SK-N-SH (cell line): ENCODE measurements around the gene MCCD1. TPM values are rescaled to one million over a fixed set of nuclear protein-coding genes. Genes with fewer than 3 reads are reported as not detected.

Source experiments
- CTCF ChIA-PET: fragments of 300-600, 350-600 bp; formaldehyde crosslinking; extraction: SDS; loops from one replicate; lab custom pipeline; 2021; lab: Yijun Ruan, JAX
- POLR2A ChIA-PET: fragments of 350-600 bp; sonication (Branson Sonifier 250); formaldehyde crosslinking; extraction: SDS; loops from one replicate; lab custom pipeline; 2020; ENCODE audit warnings: antibody characterized with exemption, inconsistent platforms; lab: Yijun Ruan, JAX
- DNase-seq: peaks from one replicate; pipeline ENCODE4 v3.0.0; 2012
- H2AFZ ChIP-seq: fragments of 200-600 bp; sonication (generic); 2 replicates; pipeline ENCODE4 v1.8.1; 2016; ENCODE audit warnings: antibody characterized with exemption, mild to moderate bottlenecking, low read depth
- H3F3A ChIP-seq: fragments of 200-600 bp; sonication (generic); replicated peaks from 2 replicates; pipeline ENCODE3; 2016; ENCODE audit warnings: antibody characterized with exemption, mild to moderate bottlenecking; ENCODE audit not compliant: insufficient read depth
- H3K27ac ChIP-seq, 2 experiments: fragments of 200-500 bp in 1 of 2; fragments of 200-600 bp in 1 of 2; sonication (Bioruptor generic) in 1 of 2; sonication (generic), shearing (Covaris generic) in 1 of 2; 2 replicates each; pipeline versions ENCODE4 v1.5.1 to v1.6.1; 2014 to 2016; ENCODE audit warnings: low read depth in 2 of 2, inconsistent platforms in 1 of 2, low read length in 1 of 2, mild to moderate bottlenecking in 1 of 2, mixed read lengths in 1 of 2
- H3K27me3 ChIP-seq: fragments of 200-600 bp; sonication (generic), shearing (Covaris generic); 2 replicates; pipeline ENCODE4 v1.6.1; 2016; ENCODE audit warnings: mixed run types; ENCODE audit not compliant: insufficient read depth
- H3K36me3 ChIP-seq, 2 experiments: fragments of 200-500 bp in 1 of 2; fragments of 200-600 bp in 1 of 2; sonication (Bioruptor generic) in 1 of 2; sonication (generic) in 1 of 2; replicated peaks in 1 of 2; 2 replicates each; pipeline versions ENCODE3 to v1.5.1; 2014 to 2016; ENCODE audit warnings: low read length in 1 of 2, mild to moderate bottlenecking in 1 of 2; ENCODE audit not compliant: insufficient read depth in 2 of 2, control insufficient read depth in 1 of 2
- H3K4me1 ChIP-seq, 2 experiments: fragments of 200-500 bp in 1 of 2; fragments of 200-600 bp in 1 of 2; sonication (Bioruptor generic) in 1 of 2; sonication (generic), shearing (Covaris generic) in 1 of 2; 2 replicates each; pipeline versions ENCODE4 v1.5.1 to v1.6.1; 2014 to 2016; ENCODE audit warnings: low read depth in 1 of 2, low read length in 1 of 2, mixed run types in 1 of 2; ENCODE audit not compliant: insufficient read depth in 2 of 2, control insufficient read depth in 1 of 2
- H3K4me2 ChIP-seq: fragments of 200-600 bp; sonication (generic), shearing (Covaris generic); 2 replicates; pipeline ENCODE4 v1.6.1; 2017; ENCODE audit warnings: mixed run types
- H3K4me3 ChIP-seq, 2 experiments: fragments of 200-500 bp in 1 of 2; fragments of 200-600 bp in 1 of 2; sonication (Bioruptor generic) in 1 of 2; sonication (generic), shearing (Covaris generic) in 1 of 2; 2 replicates each; pipeline versions ENCODE4 v1.5.1 to v1.8.1; 2014 to 2016; ENCODE audit warnings: low read depth in 2 of 2, inconsistent platforms in 1 of 2, low read length in 1 of 2, mild to moderate bottlenecking in 1 of 2, mixed read lengths in 1 of 2, moderate library complexity in 1 of 2
- H3K79me2 ChIP-seq: fragments of 200-600 bp; sonication (generic); 2 replicates; pipeline ENCODE4 v1.8.1; 2017; ENCODE audit warnings: mild to moderate bottlenecking; ENCODE audit not compliant: insufficient read depth
- H3K9ac ChIP-seq: fragments of 200-600 bp; sonication (generic); 2 replicates; pipeline ENCODE4 v1.6.1; 2017; ENCODE audit warnings: mixed run types
- H3K9me2 ChIP-seq: fragments of 200-600 bp; sonication (generic); 2 replicates; pipeline ENCODE4 v1.6.1; 2017; ENCODE audit warnings: mixed run types
- H3K9me3 ChIP-seq: fragments of 200-600 bp; sonication (generic); 2 replicates; pipeline ENCODE4 v1.6.1; 2017; ENCODE audit warnings: mixed run types, mild to moderate bottlenecking, moderate library complexity
- H4K20me1 ChIP-seq: fragments of 200-600 bp; sonication (generic); 2 replicates; pipeline ENCODE4 v1.6.1; 2017; ENCODE audit warnings: mild to moderate bottlenecking, mixed run types; ENCODE audit not compliant: insufficient read depth
- CHD2 ChIP-seq: fragments of 150-350 bp; IDR thresholded peaks from 2 replicates; pipeline ENCODE4 v1.6.1; 2018; ENCODE audit warnings: low read length; ENCODE audit not compliant: partially characterized antibody
- GABPA ChIP-seq: IDR thresholded peaks from 2 replicates; pipeline ENCODE4 v1.4.0; 2012; ENCODE audit warnings: low read depth, mild to moderate bottlenecking
- MEF2A ChIP-seq: IDR thresholded peaks from 2 replicates; pipeline ENCODE4 v1.4.0; 2012; ENCODE audit warnings: low read depth, borderline replicate concordance
- MXI1 ChIP-seq: IDR thresholded peaks from 2 replicates; pipeline ENCODE4 v1.6.1; 2012; ENCODE audit warnings: mild to moderate bottlenecking, low read depth, low read length, improper control_type of control experiment
- POLR2AphosphoS5 ChIP-seq: IDR thresholded peaks from 2 replicates; pipeline ENCODE4 v1.6.1; 2012; ENCODE audit warnings: low read depth, low read length
- RFX5 ChIP-seq: IDR thresholded peaks from 2 replicates; pipeline ENCODE4 v1.6.1; 2012; ENCODE audit warnings: mild to moderate bottlenecking, improper control_type of control experiment, low read length
- RXRA ChIP-seq: IDR thresholded peaks from 2 replicates; pipeline ENCODE4 v1.4.0; 2012; ENCODE audit warnings: low read depth, mild to moderate bottlenecking, borderline replicate concordance
- SIN3A ChIP-seq: IDR thresholded peaks from 2 replicates; pipeline ENCODE4 v1.6.1; 2012; ENCODE audit warnings: low read depth, mild to moderate bottlenecking, low read length, moderate library complexity, borderline replicate concordance
- SMC3 ChIP-seq: IDR thresholded peaks from 2 replicates; pipeline ENCODE4 v1.6.1; 2012; ENCODE audit warnings: low read depth, low read length, improper control_type of control experiment
- TAF1 ChIP-seq: IDR thresholded peaks from 2 replicates; pipeline ENCODE4 v1.6.1; 2012; ENCODE audit warnings: low read depth, mild to moderate bottlenecking, low read length, moderate library complexity, borderline replicate concordance
- WGBS: methylation state at CpG from one replicate; pipeline ENCODE4 v1.1.6; 2017; ENCODE audit warnings: low lambda C conversion rate; 5-methylcytosine and 5-hydroxymethylcytosine counted together
- polyA plus RNA-seq, 3 experiments: library from polyadenylated mRNA; depleted of rRNA; stranded (reverse); fragments of >200 nt; gene quantifications; 2 replicates each; pipeline ENCODE4 v1.2.3, GENCODE V29; 2012
- TF ChIP-seq, protein P1 (sequence below): fragments of 150-350 bp; IDR thresholded peaks from 2 replicates; pipeline ENCODE4 v1.6.1; 2017; ENCODE audit warnings: antibody characterized with exemption, low read length, low read depth, borderline replicate concordance
- TF ChIP-seq, protein P2 (sequence below): fragments of 200-600 bp; sonication (generic); IDR thresholded peaks from 2 replicates; pipeline ENCODE4 v1.6.1; 2017; ENCODE audit warnings: antibody characterized with exemption, mild to moderate bottlenecking, moderate library complexity
- TF ChIP-seq, protein P3 (sequence below): IDR thresholded peaks from 2 replicates; pipeline ENCODE4 v1.4.0; 2012; ENCODE audit warnings: low read depth, borderline replicate concordance
- TF ChIP-seq, protein P4 (sequence below): IDR thresholded peaks from 2 replicates; pipeline ENCODE4 v1.6.1; 2012; ENCODE audit warnings: mild to moderate bottlenecking, low read depth, low read length, moderate library complexity

Gene MCCD1
- polyA plus RNA-seq, 1 of the 3 experiments (the other 2 are of a cell fraction): not detected

DNA sequence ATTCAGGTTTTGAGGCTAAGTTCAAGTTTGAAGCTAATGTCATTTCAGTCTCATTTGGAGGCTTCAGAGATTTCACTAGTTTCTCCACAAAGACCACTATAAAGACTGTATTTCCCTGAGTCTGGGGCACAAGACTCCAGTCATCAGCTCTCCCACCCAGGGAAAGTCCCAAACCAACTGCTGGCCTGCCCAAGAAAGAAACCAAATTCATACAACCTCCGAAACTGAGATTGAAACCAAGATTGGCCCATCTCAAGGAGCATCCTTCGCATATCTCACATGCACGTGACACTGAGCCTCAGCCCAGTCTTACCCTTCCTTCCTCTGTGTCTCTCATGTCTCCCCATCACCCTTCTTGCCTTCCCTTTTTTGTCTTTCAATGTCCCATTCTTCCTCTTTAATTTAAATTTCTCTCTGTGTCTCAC lies 39.8 kb downstream of the MCCD1 start:
- Histone ChIP-seq H4K20me1 (no peaks in the 10 kb centered on the region), H3K4me3 (no peak overlapping the region), H3K27ac (no peak overlapping the region), H3K9me3 (no peaks in the 10 kb centered on the region; the same call in 1 of the 2 replicates), H3K9me2 (no peaks in the 10 kb centered on the region), H3K36me3 (no peaks in the 10 kb centered on the region), H3K79me2 (no peaks in the 10 kb centered on the region), H3F3A (peaks cover 7% of the 10 kb centered on the region), H3K4me1 (no peaks in the 10 kb centered on the region), H3K27me3 (no peaks in the 10 kb centered on the region), H3K9ac (no peak overlapping the region), H2AFZ (no peak overlapping the region), H3K4me2 (no peak overlapping the region)
- TF ChIP-seq SMC3 (no peak), MXI1 (no peak), SIN3A (no peak), RXRA (no peak), CHD2 (no peak)
- TF ChIP-seq, protein P1, sequence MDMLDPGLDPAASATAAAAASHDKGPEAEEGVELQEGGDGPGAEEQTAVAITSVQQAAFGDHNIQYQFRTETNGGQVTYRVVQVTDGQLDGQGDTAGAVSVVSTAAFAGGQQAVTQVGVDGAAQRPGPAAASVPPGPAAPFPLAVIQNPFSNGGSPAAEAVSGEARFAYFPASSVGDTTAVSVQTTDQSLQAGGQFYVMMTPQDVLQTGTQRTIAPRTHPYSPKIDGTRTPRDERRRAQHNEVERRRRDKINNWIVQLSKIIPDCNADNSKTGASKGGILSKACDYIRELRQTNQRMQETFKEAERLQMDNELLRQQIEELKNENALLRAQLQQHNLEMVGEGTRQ: no peak
- TF ChIP-seq, protein P2, sequence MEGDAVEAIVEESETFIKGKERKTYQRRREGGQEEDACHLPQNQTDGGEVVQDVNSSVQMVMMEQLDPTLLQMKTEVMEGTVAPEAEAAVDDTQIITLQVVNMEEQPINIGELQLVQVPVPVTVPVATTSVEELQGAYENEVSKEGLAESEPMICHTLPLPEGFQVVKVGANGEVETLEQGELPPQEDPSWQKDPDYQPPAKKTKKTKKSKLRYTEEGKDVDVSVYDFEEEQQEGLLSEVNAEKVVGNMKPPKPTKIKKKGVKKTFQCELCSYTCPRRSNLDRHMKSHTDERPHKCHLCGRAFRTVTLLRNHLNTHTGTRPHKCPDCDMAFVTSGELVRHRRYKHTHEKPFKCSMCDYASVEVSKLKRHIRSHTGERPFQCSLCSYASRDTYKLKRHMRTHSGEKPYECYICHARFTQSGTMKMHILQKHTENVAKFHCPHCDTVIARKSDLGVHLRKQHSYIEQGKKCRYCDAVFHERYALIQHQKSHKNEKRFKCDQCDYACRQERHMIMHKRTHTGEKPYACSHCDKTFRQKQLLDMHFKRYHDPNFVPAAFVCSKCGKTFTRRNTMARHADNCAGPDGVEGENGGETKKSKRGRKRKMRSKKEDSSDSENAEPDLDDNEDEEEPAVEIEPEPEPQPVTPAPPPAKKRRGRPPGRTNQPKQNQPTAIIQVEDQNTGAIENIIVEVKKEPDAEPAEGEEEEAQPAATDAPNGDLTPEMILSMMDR: no peak
- no peak for DNase-seq
- CTCF ChIA-PET: interaction anchor here (1.4 to 5.4 kb wide), 4 partner anchors 12 to 30 kb away, joined by 6 to 22 read pairs (median 12); partner anchors contain the start of genes ATP6V1G2 and LTB
- POLR2A ChIA-PET: no interaction called here
- WGBS: 90% methylated on average over 3 of the region's 3 CpGs

DNA sequence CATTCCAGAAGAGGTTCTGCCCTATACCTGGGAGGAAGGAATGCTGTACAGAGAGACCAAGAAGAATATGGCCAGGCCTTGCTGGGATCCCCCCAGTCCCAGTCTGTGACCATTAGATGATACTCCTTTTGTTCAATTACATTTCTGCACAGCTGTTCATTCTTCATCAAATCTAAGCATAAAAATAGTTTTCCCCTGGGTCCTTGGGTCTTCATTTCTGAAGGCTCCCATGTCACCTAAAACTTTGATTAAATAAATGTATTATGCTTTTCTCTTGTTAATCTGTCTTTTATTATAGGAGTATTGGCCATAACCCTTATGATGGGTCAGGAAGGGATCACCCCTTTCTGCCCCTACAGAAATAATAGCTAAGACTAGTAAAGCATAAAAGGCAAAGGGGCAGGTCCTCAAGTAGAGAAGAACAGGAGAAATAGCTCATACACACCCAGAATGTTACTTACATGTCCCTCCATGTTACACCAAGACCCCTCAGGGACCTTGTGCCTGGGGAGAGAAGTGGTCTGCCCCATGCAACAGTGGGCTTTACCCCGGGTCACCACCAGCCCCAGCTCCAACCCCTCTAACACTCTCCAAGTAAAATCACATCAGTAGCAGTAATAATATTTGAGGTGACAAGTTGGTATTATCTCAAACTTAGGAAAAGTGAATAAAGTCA lies 41.2 kb downstream of the MCCD1 start:
- DNase-seq: no peak
- Histone ChIP-seq H3K4me3 (no peak overlapping the region), H3K79me2 (no peaks in the 10 kb centered on the region), H3K9ac (no peak overlapping the region), H3K9me3 (no peaks in the 10 kb centered on the region; the same call in 1 of the 2 replicates), H3K9me2 (no peaks in the 10 kb centered on the region), H3F3A (peaks cover 2% of the 10 kb centered on the region), H4K20me1 (no peaks in the 10 kb centered on the region), H2AFZ (no peak overlapping the region), H3K27me3 (no peaks in the 10 kb centered on the region), H3K4me1 (no peaks in the 10 kb centered on the region), H3K4me2 (no peak overlapping the region), H3K27ac (no peak overlapping the region), H3K36me3 (no peaks in the 10 kb centered on the region)
- CTCF ChIA-PET: interaction anchor here (0.8 to 5.4 kb wide), 6 partner anchors 10 to 28 kb away, joined by 3 to 22 read pairs (median 12); partner anchors contain the start of genes ATP6V1G2 and LTB
- 60% methylated on average over 1 of the region's 1 CpG for WGBS
- POLR2A ChIA-PET: no interaction called here
- TF ChIP-seq, protein P2: no peak
- TF ChIP-seq, protein P3, sequence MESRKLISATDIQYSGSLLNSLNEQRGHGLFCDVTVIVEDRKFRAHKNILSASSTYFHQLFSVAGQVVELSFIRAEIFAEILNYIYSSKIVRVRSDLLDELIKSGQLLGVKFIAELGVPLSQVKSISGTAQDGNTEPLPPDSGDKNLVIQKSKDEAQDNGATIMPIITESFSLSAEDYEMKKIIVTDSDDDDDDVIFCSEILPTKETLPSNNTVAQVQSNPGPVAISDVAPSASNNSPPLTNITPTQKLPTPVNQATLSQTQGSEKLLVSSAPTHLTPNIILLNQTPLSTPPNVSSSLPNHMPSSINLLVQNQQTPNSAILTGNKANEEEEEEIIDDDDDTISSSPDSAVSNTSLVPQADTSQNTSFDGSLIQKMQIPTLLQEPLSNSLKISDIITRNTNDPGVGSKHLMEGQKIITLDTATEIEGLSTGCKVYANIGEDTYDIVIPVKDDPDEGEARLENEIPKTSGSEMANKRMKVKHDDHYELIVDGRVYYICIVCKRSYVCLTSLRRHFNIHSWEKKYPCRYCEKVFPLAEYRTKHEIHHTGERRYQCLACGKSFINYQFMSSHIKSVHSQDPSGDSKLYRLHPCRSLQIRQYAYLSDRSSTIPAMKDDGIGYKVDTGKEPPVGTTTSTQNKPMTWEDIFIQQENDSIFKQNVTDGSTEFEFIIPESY: no peak
- TF ChIP-seq TAF1 (no peak), GABPA (no peak), MEF2A (no peak), RFX5 (no peak), POLR2AphosphoS5 (no peak), SMC3 (no peak)
- TF ChIP-seq, protein P4, sequence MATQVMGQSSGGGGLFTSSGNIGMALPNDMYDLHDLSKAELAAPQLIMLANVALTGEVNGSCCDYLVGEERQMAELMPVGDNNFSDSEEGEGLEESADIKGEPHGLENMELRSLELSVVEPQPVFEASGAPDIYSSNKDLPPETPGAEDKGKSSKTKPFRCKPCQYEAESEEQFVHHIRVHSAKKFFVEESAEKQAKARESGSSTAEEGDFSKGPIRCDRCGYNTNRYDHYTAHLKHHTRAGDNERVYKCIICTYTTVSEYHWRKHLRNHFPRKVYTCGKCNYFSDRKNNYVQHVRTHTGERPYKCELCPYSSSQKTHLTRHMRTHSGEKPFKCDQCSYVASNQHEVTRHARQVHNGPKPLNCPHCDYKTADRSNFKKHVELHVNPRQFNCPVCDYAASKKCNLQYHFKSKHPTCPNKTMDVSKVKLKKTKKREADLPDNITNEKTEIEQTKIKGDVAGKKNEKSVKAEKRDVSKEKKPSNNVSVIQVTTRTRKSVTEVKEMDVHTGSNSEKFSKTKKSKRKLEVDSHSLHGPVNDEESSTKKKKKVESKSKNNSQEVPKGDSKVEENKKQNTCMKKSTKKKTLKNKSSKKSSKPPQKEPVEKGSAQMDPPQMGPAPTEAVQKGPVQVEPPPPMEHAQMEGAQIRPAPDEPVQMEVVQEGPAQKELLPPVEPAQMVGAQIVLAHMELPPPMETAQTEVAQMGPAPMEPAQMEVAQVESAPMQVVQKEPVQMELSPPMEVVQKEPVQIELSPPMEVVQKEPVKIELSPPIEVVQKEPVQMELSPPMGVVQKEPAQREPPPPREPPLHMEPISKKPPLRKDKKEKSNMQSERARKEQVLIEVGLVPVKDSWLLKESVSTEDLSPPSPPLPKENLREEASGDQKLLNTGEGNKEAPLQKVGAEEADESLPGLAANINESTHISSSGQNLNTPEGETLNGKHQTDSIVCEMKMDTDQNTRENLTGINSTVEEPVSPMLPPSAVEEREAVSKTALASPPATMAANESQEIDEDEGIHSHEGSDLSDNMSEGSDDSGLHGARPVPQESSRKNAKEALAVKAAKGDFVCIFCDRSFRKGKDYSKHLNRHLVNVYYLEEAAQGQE: no peak
